Endodermal cell (in vitro differentiated cells): Measurements from ENCODE around the gene DPYSL4. TPM values are rescaled to one million over a fixed set of nuclear protein-coding genes. Genes with fewer than 3 reads are reported as not detected.

Source experiments
- DNase-seq: peaks from one replicate; pipeline ENCODE4 v3.0.0-alpha.2; 2017
- H3K27ac ChIP-seq: 2 replicates; pipeline ENCODE4 v1.5.1; 2013; ENCODE audit warnings: mild to moderate bottlenecking, low read depth, low read length, moderate library complexity
- H3K27me3 ChIP-seq: 2 replicates; pipeline ENCODE4 v1.6.1; 2013; ENCODE audit warnings: mild to moderate bottlenecking, low read length, moderate library complexity; ENCODE audit not compliant: insufficient read depth, control insufficient read depth, poor library complexity, severe bottlenecking
- H3K36me3 ChIP-seq: 2 replicates; pipeline ENCODE4 v1.7.0; 2013; ENCODE audit warnings: mild to moderate bottlenecking, low read length, moderate library complexity; ENCODE audit not compliant: control insufficient read depth, insufficient read depth
- H3K4me1 ChIP-seq: one replicate; pipeline ENCODE4 v1.7.0; 2013; ENCODE audit warnings: low read length; ENCODE audit not compliant: control insufficient read depth, insufficient read depth
- H3K4me3 ChIP-seq: 2 replicates; pipeline ENCODE4 v1.5.1; 2013; ENCODE audit warnings: mild to moderate bottlenecking, low read length, moderate library complexity
- H3K9ac ChIP-seq: 2 replicates; pipeline ENCODE4 v1.6.1; 2013; ENCODE audit warnings: mild to moderate bottlenecking, low read length, moderate library complexity; ENCODE audit not compliant: poor library complexity, severe bottlenecking; ENCODE audit errors: extremely low read depth
- H3K9me3 ChIP-seq: 2 replicates; pipeline ENCODE4 v1.6.1; 2013; ENCODE audit warnings: mild to moderate bottlenecking, low read length, moderate library complexity; ENCODE audit not compliant: control insufficient read depth
- H3K27ac Mint-ChIP-seq: 2 replicates; pipeline ENCODE4 v1.8.0; 2020; ENCODE audit warnings: mixed read lengths
- H3K27me3 Mint-ChIP-seq: 2 replicates; pipeline ENCODE4 v1.8.0; 2021; ENCODE audit warnings: mild to moderate bottlenecking, mixed read lengths; ENCODE audit not compliant: insufficient read depth
- H3K36me3 Mint-ChIP-seq: 2 replicates; pipeline ENCODE4 v1.8.0; 2020; ENCODE audit warnings: low read depth, mixed read lengths
- H3K4me1 Mint-ChIP-seq: 2 replicates; pipeline ENCODE4 v1.8.0; 2020; ENCODE audit warnings: mixed read lengths
- H3K4me3 Mint-ChIP-seq: 2 replicates; pipeline ENCODE4 v1.8.0; 2020; ENCODE audit warnings: mild to moderate bottlenecking, moderate library complexity, mixed read lengths
- H3K9me3 Mint-ChIP-seq: 2 replicates; pipeline ENCODE4 v1.8.0; 2020; ENCODE audit warnings: mild to moderate bottlenecking, mixed read lengths
- WGBS, 2 experiments: methylation state at CpG; one replicate each; pipeline versions ENCODE4 v1.1.5 to v1.1.7; 2013; ENCODE audit warnings: missing lambda C conversion rate in 2 of 2, mixed read lengths in 1 of 2; ENCODE audit not compliant: insufficient coverage in 1 of 2, insufficient read length in 1 of 2; 5-methylcytosine and 5-hydroxymethylcytosine counted together
- long read RNA-seq, 4 experiments: library from polyadenylated mRNA in 2 of 4; library from RNA in 1 of 4; library from capped mRNA in 1 of 4; stranded (forward) in 3 of 4; unstranded in 1 of 4; transcript quantifications; one replicate each; pipeline ENCODE4 v2.0.0, GENCODE V29; 2020 to 2021; ENCODE audit warnings: inconsistent platforms in 1 of 4
- polyA plus RNA-seq, 2 experiments: library from polyadenylated mRNA; stranded (reverse); fragments of 50-300 nt; gene quantifications; one replicate each; pipeline ENCODE4 v1.2.3, GENCODE V29; 2013
- total RNA-seq, 2 donors: library from RNA; stranded (reverse); fragmentation: NEBNext Ultra II Directional in 1 of 2; extraction: Animal tissue kit (Norgen Biotek cat#: 25700) in 1 of 2; gene quantifications; 2 replicates in 1 of 2; 3 replicates in 1 of 2; pipeline ENCODE4 v1.2.1, GENCODE V29; 2021
- TF ChIP-seq, protein P1 (sequence below): fragments of 200-600 bp; sonication (generic); conservative IDR thresholded peaks from 2 replicates; pipeline ENCODE4 v1.5.0; 2021; ENCODE audit warnings: antibody characterized with exemption, mild to moderate bottlenecking

DPYSL4 gene
- 10 to 100 TPM in 1 of 2 donors, 1 to 10 TPM in 1; 5.1 to 13.5 TPM for total RNA-seq
- polyA plus RNA-seq (2013, experiment 1 of 2) = 62.3 TPM
- polyA plus RNA-seq (2013, experiment 2 of 2) = 52.7 TPM
- long read RNA-seq, experiment 1, partial matches to known transcripts = 3 of 3 reads
- long read RNA-seq, experiment 1, other reads (novel, unspliced or antisense) = 0 of 3 reads
- long read RNA-seq, experiment 2, transcript DPYSL4-201 (14 exons, 2,729 nt) = major isoform, 5 of 7 reads
- long read RNA-seq, experiment 2, partial matches to known transcripts = 2 of 7 reads
- long read RNA-seq, experiment 2, other reads (novel, unspliced or antisense) = 0 of 7 reads
- long read RNA-seq, experiment 3, transcript DPYSL4-201 (14 exons, 2,729 nt) = major isoform, 19 of 34 reads
- long read RNA-seq, experiment 3, partial matches to known transcripts = 3 of 34 reads
- long read RNA-seq, experiment 3, other reads (novel, unspliced or antisense) = 11 of 34 reads
- long read RNA-seq, experiment 4 = 0 reads

DNA sequence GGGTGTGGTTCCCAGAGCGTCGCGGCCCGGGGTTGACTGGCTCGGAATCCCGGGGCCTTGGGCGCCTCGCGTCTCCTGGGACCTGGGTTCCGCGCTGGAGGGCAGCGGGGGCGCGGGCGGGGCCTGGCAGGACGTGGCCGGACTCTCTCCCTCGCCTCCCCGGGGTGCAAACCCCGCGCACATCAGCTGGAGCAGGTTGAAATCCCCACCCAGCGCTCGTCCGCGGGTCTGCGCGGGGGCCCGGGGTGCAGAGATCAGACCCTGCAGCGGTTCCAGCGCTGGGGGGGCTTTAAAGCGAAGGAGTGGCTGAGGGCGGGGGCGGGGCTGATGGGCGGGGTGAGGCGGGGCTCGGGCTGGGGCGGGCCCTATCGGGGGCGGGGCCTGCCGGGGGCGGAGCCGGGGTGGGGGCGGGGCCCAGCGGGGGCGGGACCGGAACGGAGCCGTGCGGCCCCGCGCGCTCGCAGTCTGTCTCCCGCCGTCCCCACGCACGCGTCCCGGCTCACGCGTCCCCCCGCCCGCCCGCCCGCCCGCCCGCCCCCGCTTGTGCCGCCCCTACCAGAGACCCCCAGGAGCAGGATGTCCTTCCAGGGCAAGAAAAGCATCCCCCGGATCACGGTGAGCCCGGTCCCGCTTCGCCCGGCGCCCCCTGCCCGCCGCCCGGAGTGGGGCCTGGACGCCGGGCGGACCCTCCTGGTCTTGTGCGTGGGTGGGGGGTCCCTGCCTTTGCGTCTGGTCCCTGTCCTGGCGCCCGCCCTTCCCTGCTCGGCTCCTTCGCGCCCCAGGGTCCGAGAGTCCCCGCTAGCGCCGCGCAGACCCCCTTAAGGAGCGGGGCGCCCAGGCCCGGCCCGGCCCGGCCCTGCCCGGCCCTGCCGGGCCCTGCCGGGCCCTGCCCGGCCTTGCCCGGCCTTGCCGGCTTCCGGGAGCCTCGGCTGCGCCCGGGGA, at the start of gene DPYSL4:
Gene DPYSL4 (plus strand): TSS at position 461 of the 942 bp plus-strand sequence. CDS start 116 bp downstream, at position 577.
- Mint-ChIP-seq H3K4me1 (no peaks in the 10 kb centered on the region), H3K27ac (no peak within 1 kb of the TSS), H3K27me3 (peaks cover 70% of the 10 kb centered on the region), H3K9me3 (peaks cover 3% of the 10 kb centered on the region), H3K4me3 (peak within 1 kb of the TSS; percentile 49), H3K36me3 (peaks cover 7% of the 10 kb centered on the region)
- H3K4me3 ChIP-seq = peak within 1 kb of the TSS; percentile 75
- no peaks in the 10 kb centered on the region for H3K36me3 ChIP-seq
- TF ChIP-seq, protein P1, sequence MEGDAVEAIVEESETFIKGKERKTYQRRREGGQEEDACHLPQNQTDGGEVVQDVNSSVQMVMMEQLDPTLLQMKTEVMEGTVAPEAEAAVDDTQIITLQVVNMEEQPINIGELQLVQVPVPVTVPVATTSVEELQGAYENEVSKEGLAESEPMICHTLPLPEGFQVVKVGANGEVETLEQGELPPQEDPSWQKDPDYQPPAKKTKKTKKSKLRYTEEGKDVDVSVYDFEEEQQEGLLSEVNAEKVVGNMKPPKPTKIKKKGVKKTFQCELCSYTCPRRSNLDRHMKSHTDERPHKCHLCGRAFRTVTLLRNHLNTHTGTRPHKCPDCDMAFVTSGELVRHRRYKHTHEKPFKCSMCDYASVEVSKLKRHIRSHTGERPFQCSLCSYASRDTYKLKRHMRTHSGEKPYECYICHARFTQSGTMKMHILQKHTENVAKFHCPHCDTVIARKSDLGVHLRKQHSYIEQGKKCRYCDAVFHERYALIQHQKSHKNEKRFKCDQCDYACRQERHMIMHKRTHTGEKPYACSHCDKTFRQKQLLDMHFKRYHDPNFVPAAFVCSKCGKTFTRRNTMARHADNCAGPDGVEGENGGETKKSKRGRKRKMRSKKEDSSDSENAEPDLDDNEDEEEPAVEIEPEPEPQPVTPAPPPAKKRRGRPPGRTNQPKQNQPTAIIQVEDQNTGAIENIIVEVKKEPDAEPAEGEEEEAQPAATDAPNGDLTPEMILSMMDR = peak; percentile 19
- peaks cover 82% of the 10 kb centered on the region for H3K27me3 ChIP-seq
- no peaks in the 10 kb centered on the region for H3K4me1 ChIP-seq
- no peak within 1 kb of the TSS for H3K27ac ChIP-seq
- peak; percentile 78 for DNase-seq
- WGBS, 2 experiments = 1 to 3% methylated on average over 14 to 99 of the region's 109 CpGs
- H3K9ac ChIP-seq = no peak within 1 kb of the TSS
- no peaks in the 10 kb centered on the region for H3K9me3 ChIP-seq

DNA sequence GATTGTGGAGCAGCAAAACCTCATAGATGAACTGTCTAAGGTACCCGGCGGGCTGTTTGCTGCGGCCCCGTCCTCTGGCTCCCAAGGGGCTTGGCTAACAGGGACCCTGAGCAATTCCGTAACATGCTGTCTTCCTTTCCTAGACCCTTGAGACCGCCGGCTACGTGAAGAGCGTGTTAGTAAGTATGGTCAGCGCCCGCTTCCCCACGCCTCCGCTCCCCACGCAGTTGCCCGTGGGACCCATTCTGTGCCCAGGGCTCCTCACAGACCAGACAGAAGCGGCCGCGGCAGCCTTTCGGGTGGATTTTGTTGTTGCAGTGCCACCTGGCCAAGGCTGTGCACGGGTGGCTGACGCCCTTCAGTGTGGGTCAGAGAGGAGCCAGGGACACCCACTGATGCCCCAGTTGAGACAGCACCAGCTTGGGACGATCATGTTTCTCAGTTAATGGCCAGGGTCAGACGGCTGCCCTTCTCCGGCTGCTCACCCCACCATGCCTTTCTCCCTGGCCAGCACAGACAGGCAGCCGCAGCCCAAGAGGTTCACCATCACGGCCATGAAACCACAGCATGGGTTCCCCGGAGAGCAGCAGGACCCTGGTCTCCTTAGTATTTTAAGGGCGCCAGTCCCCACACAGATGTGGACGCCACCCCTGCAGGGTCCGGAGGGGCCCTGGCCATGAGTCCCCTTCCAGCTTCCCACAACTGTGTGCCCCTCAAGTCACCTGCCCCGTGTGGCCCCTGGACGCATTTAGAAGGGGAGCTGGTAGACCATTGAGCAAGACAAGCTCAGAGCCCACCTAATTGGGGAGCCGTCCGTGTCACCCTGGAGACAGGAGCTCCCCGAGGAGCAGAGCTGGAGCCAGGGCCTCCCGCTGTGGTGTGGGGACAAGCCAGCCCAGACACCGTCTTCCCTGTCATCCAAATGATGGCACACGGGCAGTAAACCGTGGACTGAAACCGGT, 49.4 kb upstream of the DPYSL4 start:
- H3K4me1 Mint-ChIP-seq = no peaks in the 10 kb centered on the region
- Histone ChIP-seq H3K36me3 (peaks cover 3% of the 10 kb centered on the region), H3K9ac (no peak overlapping the region), H3K4me3 (no peak overlapping the region), H3K9me3 (no peaks in the 10 kb centered on the region), H3K4me1 (no peaks in the 10 kb centered on the region), H3K27me3 (no peaks in the 10 kb centered on the region), H3K27ac (no peak overlapping the region)
- H3K9me3 Mint-ChIP-seq = no peaks in the 10 kb centered on the region
- TF ChIP-seq, protein P1 = no peak
- no peak overlapping the region for H3K4me3 Mint-ChIP-seq
- 94 to 97% methylated on average over 31 to 40 of the region's 40 CpGs for WGBS, 2 experiments
- DNase-seq = no peak
- H3K27me3 Mint-ChIP-seq = peaks cover 2% of the 10 kb centered on the region
- H3K27ac Mint-ChIP-seq = no peak overlapping the region
- no peaks in the 10 kb centered on the region for H3K36me3 Mint-ChIP-seq
